GM21528 (cell line): ENCODE results near the gene FANK1.
"Not testable (repeated sequence)": the region's sequence is repeated elsewhere in the genome, so short reads cannot be mapped to it uniquely, and the experiment has no call there.

Source experiments
- ATAC-seq: cut with Tn5 transposase; IDR thresholded peaks from one replicate; pipeline ENCODE4 v1.9.1; 2021; ENCODE audit warnings: mild to moderate bottlenecking, moderate library complexity; ENCODE audit not compliant: unreplicated experiment, low FRiP score

Gene FANK1

GRCh38 chr10:125886914-125887512 lies 9.4 kb upstream of the FANK1 start:
- no peak for ATAC-seq

GRCh38 chr10:125889441-125889840 lies 6.9 kb upstream of the FANK1 start:
- ATAC-seq, result not testable (repeated sequence)

GRCh38 chr10:125892402-125892801 lies 4.0 kb upstream of the FANK1 start:
- not testable (repeated sequence) for ATAC-seq

GRCh38 chr10:125894176-125894575 lies 2.2 kb upstream of the FANK1 start:
- not testable (repeated sequence) for ATAC-seq

- ATAC-seq, result peak; percentile 64
Observed at GRCh38 chr10:125895130-125896087, 955 bp upstream of the FANK1 start.

- not testable (repeated sequence) for ATAC-seq
Observed at GRCh38 chr10:125897317-125897716, 953 bp downstream of the FANK1 start.

- ATAC-seq, result not testable (repeated sequence)
Observed at GRCh38 chr10:125900963-125901362, 4.6 kb downstream of the FANK1 start.

- ATAC-seq, result not testable (repeated sequence)
Observed at GRCh38 chr10:125903135-125903640, 6.8 kb downstream of the FANK1 start.

GRCh38 chr10:125905069-125905994 lies 9.0 kb downstream of the FANK1 start:
- not testable (repeated sequence) for ATAC-seq

GRCh38 chr10:125907598-125907997 lies 11.2 kb downstream of the FANK1 start:
- not testable (repeated sequence) for ATAC-seq

- not testable (repeated sequence) for ATAC-seq
Observed at GRCh38 chr10:125908813-125909212, 12.4 kb downstream of the FANK1 start.

GRCh38 chr10:125909491-125909890 lies 13.1 kb downstream of the FANK1 start:
- not testable (repeated sequence) for ATAC-seq

- ATAC-seq, result no peak
Observed at GRCh38 chr10:125911145-125911544, 14.8 kb downstream of the FANK1 start.

GRCh38 chr10:125911990-125912389 lies 15.6 kb downstream of the FANK1 start:
- ATAC-seq, result no peak

GRCh38 chr10:125913277-125913676 lies 16.9 kb downstream of the FANK1 start:
- ATAC-seq, result not testable (repeated sequence)

GRCh38 chr10:125916977-125917376 lies 20.6 kb downstream of the FANK1 start:
- ATAC-seq, result no peak

GRCh38 chr10:125917704-125918361 lies 21.5 kb downstream of the FANK1 start:
- not testable (repeated sequence) for ATAC-seq

GRCh38 chr10:125921643-125922306 lies 25.4 kb downstream of the FANK1 start:
- not testable (repeated sequence) for ATAC-seq

- no peak for ATAC-seq
Observed at GRCh38 chr10:125925262-125925834, 29.0 kb downstream of the FANK1 start.
